HG03439 (cell line): ENCODE results near the gene RPTOR.

ENCODE experiments used
- ATAC-seq: cut with Tn5 transposase; IDR thresholded peaks from one replicate; pipeline ENCODE4 v1.9.1; 2021; ENCODE audit warnings: mild to moderate bottlenecking, moderate library complexity; ENCODE audit not compliant: unreplicated experiment

RPTOR gene

GRCh38 chr17:80997424-80998117 lies 452.9 kb downstream of the RPTOR start:
- no peak for ATAC-seq

DNA sequence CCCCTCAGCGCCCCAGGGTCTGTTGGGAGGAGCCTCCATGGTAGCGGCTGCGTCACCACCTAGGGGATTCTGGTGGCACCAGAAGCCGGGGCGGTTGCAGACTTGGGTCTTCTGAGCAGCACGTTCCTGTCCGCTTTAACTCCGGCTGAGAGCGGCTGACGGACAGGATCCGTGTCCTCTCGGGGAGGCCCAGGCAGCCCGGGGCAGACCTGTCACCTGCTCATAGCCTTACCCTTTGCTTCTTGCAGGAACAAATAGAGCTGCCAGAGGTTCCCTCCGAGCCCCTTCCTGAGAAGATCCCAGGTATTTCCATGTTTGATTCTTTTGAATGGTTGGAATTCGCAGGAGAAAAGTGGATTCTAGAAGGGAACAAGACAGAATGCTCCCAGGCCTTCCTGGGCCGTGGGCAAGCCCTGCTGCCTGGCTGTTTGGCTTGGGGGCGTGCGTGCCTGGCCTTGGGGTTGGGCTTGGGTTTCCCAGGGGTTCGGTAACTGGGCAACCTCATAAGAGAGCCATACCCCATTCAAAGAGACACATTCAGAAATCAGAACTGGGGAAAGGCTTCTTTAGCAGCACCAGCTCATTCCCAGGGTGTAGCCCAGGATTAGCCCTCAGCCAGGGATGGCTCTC lies 453.6 kb downstream of the RPTOR start:
- ATAC-seq = no peak

GRCh38 chr17:80998748-80999535 lies 454.3 kb downstream of the RPTOR start:
- no peak for ATAC-seq

- no peak for ATAC-seq
Measured at GRCh38 chr17:80999536-81000333, 455.1 kb downstream of the RPTOR start.

- no peak for ATAC-seq
Measured at GRCh38 chr17:81000334-81000630, 455.6 kb downstream of the RPTOR start.

- no peak for ATAC-seq
Measured at GRCh38 chr17:81000631-81001357, 456.2 kb downstream of the RPTOR start.

DNA sequence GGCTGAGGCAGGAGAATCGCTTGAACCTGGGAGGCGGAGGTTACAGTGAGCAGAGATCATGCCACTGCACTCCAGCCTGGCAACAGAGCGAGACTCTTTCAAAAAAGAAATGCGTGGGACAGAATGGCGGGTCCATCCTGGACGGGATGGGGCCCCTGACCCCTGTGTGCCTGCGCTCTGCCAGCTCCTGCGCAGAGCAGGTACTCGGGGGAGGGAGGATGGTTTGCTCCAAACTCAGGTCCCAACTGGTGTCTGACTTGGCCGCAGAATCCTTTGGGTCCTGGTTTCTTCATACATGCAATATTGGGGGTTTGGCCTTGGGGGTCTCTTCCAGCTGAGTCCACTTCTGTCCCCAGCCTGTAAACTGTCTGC lies 457.4 kb downstream of the RPTOR start:
- no peak for ATAC-seq

GRCh38 chr17:81002409-81003361 lies 458.0 kb downstream of the RPTOR start:
- ATAC-seq = no peak

DNA sequence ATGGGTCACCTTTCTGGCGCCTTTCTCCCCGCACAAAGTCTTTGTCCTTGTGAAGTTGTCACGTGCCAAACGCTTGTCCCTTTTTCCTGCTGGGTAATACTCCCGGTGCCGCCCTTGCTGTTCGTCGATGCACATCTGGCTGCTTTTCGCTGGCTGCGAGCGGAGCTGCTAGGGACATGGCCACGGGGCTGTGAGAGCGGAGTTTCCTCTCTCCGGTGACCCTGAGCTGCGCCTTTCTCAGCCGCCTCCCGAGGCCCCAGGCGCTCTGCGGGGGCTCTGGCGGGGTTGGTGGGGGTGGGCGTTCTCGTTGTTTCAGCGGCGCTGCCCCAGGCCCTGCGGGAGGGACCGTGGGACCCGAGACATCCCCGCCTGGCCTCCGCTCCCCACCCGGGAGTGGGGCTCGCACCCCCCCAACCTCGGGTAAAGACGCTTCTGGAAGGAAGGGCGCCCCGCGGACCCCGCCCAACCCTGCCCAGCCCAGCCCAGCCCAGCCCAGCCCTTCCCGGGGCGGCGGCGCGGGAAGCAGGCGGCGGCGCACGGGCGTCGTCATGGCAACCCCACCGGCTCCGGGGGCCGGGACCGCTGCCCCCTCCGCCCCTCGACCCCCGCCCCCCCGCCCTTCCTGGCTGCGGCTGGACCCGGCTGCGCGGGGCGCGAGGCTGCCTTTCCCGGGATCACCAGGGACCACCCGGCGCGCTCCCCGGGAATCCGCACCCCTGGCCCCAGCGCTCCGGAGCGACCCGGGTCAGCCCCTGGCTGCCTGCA lies 459.3 kb downstream of the RPTOR start:
- ATAC-seq = no peak

DNA sequence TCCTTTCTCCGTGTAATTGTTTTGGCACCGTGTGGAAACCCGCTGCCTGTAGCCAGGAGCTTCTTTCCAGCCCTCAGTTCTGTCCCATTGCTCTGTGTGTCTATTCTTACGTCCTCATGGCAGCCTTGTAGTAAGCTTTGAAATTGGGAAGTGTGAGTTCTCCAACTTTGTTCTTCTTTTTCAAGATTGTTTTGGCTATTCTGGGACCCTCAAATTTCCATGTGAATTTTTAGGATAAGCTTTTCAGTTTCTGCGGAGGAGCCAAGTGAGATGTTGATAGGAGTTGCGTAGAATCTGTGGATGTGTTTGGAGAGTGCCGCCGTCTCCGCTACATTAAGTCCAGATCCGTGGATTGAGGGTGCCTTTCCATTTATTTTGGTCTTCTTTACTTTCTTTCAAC lies 462.3 kb downstream of the RPTOR start:
- ATAC-seq = no peak

DNA sequence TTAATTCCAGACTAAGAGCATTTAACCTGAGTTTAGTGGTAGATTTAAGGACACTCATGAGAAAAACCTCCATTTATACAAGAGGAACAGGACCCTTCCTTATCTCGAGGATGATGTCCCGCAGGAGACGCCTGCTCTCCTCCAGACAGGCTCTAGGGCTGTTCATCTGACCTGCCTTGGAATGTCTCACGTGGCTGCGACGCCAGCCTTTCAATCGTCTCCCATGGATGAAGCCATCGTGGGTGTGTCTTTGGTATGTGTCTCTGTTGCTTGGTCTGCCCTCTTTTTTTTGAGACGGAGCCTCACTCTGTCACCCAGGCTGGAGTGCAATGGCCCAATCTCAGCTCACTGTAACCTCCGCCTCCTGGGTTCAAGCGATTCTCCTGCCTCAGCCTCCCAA lies 463.5 kb downstream of the RPTOR start:
- ATAC-seq = no peak

DNA sequence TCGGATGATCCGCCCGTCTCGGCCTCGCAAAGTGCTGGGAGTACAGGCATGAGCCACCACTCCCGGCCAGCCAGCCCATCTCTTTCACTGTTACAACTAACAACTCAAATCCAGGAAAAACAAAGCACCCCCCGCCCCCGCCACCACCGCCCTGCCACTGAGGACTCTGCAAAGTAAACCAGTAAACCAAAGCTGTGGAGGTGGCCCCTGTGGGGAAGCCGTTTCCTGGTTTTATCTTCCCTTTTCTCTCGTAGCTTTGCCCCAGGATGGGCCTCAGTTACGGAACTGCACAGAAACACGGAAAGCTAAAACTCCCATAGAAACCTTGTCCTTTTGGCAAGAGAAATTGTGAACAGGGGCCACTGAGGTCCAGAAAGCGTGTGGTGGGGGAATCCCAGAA lies 464.5 kb downstream of the RPTOR start:
- no peak for ATAC-seq

GRCh38 chr17:81010935-81011334 lies 466.3 kb downstream of the RPTOR start:
- ATAC-seq = no peak

GRCh38 chr17:81011951-81012350 lies 467.3 kb downstream of the RPTOR start:
- no peak for ATAC-seq

DNA sequence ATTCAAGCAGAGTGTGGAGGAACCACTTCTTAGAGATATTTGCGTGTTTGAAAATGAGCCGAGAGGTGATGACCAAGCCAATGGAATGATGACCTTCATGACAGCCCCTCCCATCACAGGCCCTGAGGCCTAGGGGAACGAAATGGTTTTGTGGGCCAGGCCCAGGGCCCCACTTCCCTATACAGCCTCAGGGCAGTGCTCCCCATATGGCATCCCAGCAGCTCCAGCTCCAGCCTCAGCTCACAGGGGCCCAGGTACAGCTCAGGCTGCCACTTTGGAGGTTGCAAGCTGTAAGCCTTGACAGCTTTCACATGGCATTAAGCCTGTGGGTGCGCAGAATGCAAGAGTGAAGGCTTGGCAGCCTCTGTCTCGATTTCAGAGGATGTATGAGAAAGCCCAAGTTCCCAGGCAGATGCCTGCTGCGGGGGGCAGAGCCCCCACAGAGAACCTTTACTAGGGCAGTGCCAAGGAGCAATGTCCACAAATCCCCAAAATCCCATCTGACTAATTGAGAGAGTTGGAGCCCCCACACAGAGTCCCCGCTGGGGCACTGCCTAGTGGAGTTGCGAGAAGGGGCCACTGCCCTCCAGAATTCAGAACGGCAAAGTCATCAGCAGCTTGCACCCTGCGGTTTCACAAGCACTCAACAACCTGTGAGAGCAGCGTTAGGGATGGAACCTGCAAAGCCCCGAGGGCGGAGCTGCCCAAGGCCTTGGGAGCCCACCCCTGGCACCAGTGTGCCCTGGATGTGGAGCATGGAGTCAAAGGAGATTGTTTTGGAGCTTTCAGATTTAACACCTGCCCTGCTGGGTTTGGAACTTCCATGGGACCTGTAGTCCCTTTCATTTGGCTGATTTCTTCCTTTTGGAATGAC lies 468.2 kb downstream of the RPTOR start:
- ATAC-seq = no peak

DNA sequence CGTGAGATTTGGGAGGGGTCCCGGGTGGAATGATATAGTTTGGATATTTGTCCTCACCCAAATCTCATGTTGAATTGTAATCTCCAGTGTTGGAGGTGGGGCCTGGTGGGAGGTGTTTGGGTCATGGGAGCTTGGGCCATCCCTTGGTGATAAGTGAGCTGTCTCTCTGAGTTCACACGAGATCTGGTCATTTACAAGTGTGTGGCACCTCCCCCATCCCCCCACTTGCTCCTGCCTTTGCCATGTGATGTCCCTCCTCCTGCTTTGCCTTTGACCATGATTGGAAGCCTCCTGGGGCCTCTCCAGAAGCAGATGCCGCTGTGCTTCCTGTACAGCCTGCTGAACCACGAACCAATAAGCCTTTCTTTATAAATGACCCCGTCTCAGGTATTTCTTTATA lies 469.0 kb downstream of the RPTOR start:
- ATAC-seq = no peak

- no peak for ATAC-seq
Measured at GRCh38 chr17:81015136-81015535, 470.5 kb downstream of the RPTOR start.
